ENCODE data around the gene NCOA1.

- TF ChIP-seq CTCF (IDR thresholded peaks at IDR 0.05; ENCODE audit: low read depth, low read length, missing input control) (no peak), GABPA (IDR thresholded peaks at IDR 0.05 in 1 of 2, conservative IDR thresholded peaks at IDR 0.05 in 1 of 2) (no peak), YY1 (IDR thresholded peaks at IDR 0.05) (no peak)
These were observed 151.3 kb downstream of the NCOA1 start for GRCh38 chr2:24642351-24642750.

All from liver (tissue), 3 donors.